NCI-H1417 (cell line): Measurements from ENCODE around the gene WEE1.
"Not testable (repeated sequence)": the region's sequence is repeated elsewhere in the genome, so short reads cannot be mapped to it uniquely, and the experiment has no call there.

ENCODE experiments used
- DNase-seq, 3 experiments: peaks; one replicate each; lab custom pipeline; 2025; lab: John Stamatoyannopoulos, UW

The WEE1 gene

DNA sequence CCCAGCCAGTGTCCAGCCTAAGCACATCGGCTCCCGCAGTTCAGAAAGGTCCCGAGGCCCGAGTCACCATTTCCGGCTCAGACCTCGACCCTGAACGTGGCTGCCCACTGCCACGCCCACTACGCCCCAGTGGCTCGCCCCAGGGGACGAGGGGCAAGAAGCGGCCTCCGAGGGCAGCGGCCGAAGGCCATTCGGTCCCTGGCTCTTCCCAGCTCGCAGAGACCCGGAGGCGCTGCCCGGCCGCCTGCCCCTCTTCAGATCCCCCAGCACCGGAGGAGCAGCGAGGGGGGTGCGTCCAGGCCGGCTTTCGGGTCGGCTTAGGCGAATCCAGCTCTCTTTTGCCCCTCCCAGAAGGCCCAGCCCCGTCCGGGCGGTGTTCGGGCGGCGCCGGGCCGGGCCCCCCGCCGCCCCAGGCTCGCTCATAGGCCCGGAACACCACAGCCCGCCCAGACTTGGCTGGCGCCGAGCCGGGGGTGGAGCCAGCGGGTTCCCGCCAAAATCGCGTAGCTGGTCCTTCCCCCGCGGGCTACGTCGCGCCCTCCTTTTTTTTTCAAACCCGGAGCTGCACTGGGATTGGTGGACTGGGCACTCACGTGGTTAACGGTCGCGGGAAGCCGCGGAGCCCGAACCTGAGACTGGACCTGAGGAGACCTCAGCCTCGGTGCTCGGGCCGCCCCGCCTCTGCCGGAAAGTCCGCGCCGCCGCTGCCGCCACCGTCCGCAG lies at the start of gene WEE1:
WEE1 (plus strand) TSS at position 619 of the 723 bp plus-strand sequence. CDS start 264 bp downstream, outside the sequence.
- DNase-seq = peak; percentile 99 to 100 (median 99)

- DNase-seq = no peak
Observed at GRCh38 chr11:9524001-9524400, 49.5 kb upstream of the WEE1 start.

- DNase-seq = peak in 2 of 3 experiments; percentile 4 to 53
Observed at GRCh38 chr11:9525116-9525515, 48.4 kb upstream of the WEE1 start.

DNA sequence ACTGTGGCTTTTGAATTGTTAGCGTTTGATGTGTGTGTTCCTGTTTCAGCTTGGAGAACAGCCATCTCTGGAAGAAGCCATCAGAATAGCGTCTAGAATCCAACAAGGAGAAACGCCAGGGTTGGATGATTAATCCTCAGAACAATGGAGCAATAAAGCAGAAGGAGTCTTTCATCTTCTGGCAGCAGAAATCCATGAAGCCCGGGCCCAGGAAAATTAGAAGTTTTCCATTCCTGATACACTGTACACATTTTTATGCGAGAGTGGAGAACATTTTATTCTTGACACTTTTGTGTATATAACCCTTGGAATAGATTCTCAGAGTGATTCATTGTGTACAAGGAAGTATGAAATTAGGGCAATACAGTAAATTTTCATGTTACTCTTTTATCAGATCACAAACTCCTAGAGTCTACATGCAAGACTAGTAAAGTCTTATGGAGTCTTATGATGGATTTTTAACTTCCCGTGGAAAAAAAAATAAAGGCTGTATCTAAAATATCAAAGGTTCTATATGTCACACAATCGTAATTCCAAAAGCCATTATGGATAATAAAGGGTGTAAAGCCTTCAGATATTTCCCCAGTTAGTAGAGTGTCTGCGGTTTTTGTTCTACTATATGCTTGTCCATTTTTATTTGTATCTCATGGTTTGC lies 45.9 kb upstream of the WEE1 start:
- DNase-seq = no peak

GRCh38 chr11:9528136-9528501 lies 45.4 kb upstream of the WEE1 start:
- DNase-seq = no peak

GRCh38 chr11:9528573-9529333 lies 44.7 kb upstream of the WEE1 start:
- no peak for DNase-seq

GRCh38 chr11:9529334-9529650 lies 44.2 kb upstream of the WEE1 start:
- no peak for DNase-seq

DNA sequence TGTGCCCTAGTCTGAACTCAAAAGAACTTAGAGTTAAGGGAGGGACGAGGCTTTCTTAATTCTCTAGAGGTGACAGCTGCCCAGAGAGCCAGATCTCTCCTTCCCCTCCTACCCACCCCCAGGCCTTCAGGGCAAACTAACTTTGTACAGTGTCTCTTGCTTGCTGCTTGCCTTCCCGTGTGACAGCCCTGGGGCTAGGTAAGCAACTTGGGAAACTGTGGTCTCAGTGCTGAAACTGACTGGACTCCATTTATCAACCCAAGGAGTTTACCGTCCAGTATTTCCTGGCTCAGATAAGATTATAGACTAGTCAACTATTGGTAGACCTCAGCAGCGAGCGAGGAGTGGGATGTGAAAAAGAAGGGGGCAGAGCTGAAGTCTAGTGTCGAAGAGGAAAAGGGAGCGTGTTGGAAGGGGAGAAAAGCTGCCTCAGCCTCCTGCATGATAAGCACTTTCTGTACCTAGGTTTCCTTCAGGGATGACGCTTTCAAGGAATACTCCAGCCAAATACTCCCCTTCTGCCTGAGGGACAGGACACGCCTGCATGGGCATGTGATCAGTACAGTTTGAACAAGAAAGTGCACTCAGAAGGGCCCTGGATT lies 43.3 kb upstream of the WEE1 start:
- no peak for DNase-seq

GRCh38 chr11:9530901-9531625 lies 42.4 kb upstream of the WEE1 start:
- DNase-seq = no peak

DNA sequence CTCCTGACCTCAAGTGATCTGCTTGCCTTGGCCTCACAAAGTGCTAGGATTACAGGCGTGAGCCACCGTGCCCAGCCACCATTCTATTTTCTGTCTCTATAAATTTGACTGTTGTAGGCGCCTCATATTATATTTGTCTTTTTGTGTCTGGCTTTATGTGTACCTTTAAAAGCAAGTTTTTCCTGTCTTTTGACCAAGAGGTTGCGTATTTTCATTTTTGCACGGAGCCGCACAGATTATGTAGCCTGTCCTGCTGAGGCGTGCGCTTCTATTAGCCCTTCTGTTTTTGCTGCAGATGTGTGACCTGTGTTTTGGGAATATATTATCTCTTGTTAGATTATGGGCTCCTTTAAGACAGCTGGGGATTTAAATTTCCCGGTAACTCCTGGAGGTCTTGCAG lies 40.4 kb upstream of the WEE1 start:
- no peak for DNase-seq

GRCh38 chr11:9533736-9534473 lies 39.6 kb upstream of the WEE1 start:
- no peak for DNase-seq

GRCh38 chr11:9535189-9535781 lies 38.2 kb upstream of the WEE1 start:
- DNase-seq = peak in 2 of 3 experiments; percentile 8 to 73

GRCh38 chr11:9538548-9538947 lies 34.9 kb upstream of the WEE1 start:
- DNase-seq = no peak

DNA sequence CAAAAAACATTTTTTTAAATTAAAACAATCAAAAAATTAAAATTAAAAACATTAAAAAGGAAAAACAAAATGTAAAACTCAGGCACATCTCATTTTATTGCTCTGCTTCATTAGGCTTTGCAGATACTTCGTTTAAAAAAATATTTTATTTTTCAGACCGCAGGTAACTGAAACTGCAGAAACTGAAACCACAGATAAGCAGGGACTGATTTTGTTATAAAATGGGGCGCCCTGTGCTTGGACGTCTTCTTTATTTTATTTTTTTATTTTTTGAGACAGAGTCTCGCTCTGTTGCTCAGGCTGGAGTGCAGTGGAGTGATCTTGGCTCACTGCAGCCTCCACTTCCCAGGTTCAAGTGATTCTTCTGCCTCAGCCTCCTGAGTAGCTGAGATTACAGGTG lies 24.3 kb upstream of the WEE1 start:
- DNase-seq = not testable (repeated sequence)

- no peak for DNase-seq
Observed at GRCh38 chr11:9550191-9550628, 23.3 kb upstream of the WEE1 start.

DNA sequence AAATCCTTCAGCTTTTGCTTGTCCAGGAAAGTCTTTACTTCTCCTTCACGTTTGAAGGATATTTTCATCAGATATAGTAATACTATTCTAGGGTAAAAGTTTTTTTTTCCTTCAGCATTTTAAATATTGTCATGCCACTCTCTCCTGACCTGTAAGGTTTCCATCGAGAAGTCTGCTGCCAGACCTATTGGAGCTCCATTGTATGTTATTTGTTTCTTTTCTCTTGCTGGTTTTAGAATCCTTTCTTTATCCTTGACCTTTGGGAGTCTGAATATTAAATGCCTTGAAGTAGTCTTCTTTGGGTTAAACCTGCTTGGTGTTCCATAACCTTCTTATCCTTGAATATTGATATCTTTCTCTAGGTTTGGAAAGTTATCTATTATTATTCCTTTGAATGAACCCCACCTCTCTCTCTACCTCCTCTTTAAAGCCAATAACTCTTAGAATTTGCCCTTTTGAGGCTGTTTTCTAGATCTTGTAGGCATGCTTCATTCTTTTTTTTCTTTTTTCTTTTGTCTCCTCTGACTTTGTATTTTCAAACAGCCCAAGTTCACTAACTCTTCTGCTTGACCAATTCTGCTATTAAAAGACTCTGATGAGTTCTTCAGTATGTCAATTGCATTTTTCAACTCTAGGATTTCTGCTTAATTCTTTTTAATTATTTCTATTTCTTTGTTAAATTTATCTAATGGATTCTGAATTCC lies 12.0 kb upstream of the WEE1 start:
- DNase-seq = no peak

DNA sequence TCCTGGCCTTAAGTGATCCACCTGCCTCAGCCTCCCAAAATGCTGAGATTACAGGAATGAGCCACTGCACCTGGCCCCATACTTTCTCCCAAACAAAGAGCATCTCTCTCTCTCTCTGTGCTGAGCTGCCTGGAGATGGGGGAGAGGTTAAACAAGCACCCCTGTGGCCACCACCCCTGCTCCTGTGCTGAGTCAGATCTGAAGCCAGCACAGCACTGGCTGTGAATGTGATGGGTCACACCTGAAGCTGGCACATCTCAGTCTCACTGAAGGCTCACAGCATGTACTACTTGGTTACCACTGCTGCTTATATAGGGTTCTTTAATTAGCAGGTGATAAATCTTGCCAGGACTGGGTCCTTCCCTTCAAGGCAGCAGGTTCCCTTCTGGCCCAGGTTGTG lies 10.8 kb upstream of the WEE1 start:
- DNase-seq = no peak

- DNase-seq = no peak
Observed at GRCh38 chr11:9563196-9563730, 10.2 kb upstream of the WEE1 start.

DNA sequence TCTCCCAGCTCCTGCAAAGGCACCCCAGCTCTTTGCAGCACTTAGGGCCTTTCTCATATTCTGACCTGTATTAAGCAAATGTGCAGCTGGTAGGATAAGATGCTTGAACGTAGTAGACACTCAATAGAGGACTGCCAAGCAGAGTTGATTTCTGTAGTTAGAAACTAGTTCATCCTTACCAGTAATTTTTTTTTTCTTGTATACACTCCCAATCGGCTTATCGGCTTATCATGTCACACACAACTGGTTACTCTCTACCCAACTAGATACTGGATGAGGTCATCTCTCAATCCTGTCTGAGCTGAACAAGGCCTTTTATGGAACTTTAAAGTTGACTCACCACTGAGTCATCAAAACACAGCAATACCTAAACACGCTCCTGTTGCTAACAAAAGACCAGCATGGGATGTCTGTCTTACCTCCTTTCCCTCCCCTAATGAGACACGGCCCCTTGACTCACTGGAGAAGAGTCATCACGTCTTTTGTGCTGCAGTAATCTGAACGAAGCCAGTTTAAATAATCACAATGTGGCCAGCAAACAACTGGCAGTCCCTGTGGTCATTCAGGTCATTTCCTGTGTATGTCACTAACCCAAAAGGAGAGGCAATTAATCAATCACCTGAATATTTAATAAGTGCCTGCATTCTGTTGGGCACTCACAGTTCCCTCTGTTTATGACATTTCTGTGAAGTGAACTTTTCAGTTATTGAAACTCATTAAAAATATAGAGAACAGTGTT lies 7.5 kb upstream of the WEE1 start:
- DNase-seq = peak in 2 of 3 experiments; percentile 64 to 91
